GM12865 (cell line): ENCODE data around the gene PAX7.

Experiments
- DNase-seq: peaks from one replicate; pipeline ENCODE4 v3.0.0; 2010; ENCODE audit warnings: low read depth
- H3K4me3 ChIP-seq: 2 replicates; pipeline ENCODE4 v1.5.1; 2011; ENCODE audit warnings: mild to moderate bottlenecking, low read depth, low read length, control low read depth
- CTCF ChIP-seq: IDR thresholded peaks from 2 replicates; pipeline ENCODE4 v1.5.1; 2011; ENCODE audit warnings: low read length, control low read depth, low read depth, inconsistent platforms; ENCODE audit not compliant: insufficient read depth; ENCODE audit errors: missing control alignments

Gene PAX7

DNA sequence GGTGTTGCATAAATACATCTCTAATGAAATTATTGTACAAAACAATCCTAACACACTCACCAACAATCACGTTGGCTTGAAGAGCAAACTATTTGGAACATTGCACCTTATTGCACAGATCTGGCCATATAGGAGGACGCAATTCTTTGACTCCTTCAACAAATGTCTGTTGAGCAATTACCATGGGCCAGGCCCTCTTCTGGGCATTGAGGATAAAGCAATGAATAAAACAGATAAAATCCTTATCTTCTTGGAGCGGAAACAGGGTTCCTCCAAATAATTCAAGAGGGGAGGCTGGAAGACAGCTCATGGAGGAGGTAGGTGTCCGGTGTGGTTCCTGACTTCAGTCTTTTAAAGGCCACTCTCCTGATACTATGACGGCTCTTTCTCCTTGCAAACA lies 43.3 kb downstream of the PAX7 start:
- no peak for DNase-seq
- no peak overlapping the region for H3K4me3 ChIP-seq
- TF ChIP-seq CTCF = no peak

DNA sequence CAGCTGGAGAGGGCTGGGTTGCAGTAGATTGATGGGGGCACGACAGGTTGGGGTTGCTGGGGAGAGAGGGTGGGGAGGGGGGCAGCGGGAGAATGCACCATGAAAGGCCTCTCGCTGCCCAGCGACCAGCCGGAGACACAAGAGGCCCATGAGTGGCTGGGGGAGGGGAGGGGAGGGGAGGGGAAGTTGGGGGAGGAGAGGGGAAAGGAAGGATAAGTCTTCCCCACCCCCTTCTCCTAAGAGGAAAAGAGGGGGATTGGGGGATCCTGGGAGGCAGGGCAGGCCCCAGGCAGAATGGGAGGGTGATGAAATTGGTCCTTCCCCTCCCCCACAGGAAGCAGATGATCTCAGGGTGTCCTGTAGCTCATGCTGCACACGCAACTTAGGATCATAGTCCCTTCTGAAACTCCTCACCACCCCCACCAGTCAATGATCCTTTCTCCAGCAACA lies 45.7 kb downstream of the PAX7 start:
- no peak for DNase-seq
- TF ChIP-seq CTCF = no peak
- H3K4me3 ChIP-seq = no peak overlapping the region

DNA sequence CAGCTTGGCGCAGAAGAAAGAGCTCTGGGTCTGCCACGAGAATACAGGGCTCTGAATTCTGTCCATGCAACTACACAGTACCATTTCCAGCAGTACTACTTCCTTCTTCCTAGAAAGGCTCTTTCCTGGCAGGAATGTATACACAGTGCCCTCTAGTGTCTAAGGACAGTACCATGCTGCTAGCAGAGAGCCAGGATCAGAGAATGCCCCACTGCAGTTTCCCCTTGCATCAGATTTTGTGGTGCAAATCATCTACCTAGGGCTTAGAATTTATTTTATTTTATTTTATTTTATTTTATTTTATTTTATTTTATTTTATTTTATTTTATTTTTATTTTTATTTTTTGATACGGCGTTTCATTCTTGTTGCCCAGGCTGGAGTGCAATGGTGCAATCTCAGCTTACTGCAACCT lies 50.8 kb downstream of the PAX7 start:
- no peak overlapping the region for H3K4me3 ChIP-seq
- peak; percentile 62 for TF ChIP-seq CTCF
- peak; percentile 31 for DNase-seq

GRCh38 chr1:18682375-18682774 lies 51.7 kb downstream of the PAX7 start:
- no peak for TF ChIP-seq CTCF
- DNase-seq = no peak
- no peak overlapping the region for H3K4me3 ChIP-seq

- H3K4me3 ChIP-seq = no peak overlapping the region
- no peak for TF ChIP-seq CTCF
- DNase-seq = no peak
These were observed 53.7 kb downstream of the PAX7 start for GRCh38 chr1:18684303-18684702.

GRCh38 chr1:18686540-18686939 lies 55.9 kb downstream of the PAX7 start:
- no peak for DNase-seq
- no peak overlapping the region for H3K4me3 ChIP-seq
- no peak for TF ChIP-seq CTCF

DNA sequence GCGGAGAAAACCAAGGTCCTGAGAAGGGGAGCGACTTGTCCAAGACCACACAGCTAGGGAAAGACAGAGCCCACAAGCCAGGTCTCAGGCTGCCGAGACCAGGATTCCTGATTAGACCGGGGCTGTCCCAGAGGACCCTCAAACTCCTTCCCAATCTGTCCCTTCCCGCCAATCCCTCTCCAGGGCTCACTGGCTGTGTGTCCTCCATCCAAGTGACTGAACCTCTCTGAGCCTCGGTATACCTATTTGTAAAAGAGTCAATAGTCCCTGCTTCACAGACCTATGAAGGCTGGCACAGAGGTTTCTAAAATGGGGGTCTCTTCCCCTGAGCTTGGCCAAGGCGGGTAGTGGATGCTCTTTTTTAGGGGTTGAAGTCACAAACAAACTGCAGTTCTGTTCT lies 56.6 kb downstream of the PAX7 start:
- DNase-seq = no peak
- TF ChIP-seq CTCF = no peak
- no peak overlapping the region for H3K4me3 ChIP-seq
